ENCODE measurements around the gene GNL1. TPM values are rescaled to one million over a fixed set of nuclear protein-coding genes. Genes with fewer than 3 reads are reported as not detected.
A peak's percentile ranks its signal among the peaks of the same experiment; 100 is the strongest.

GNL1 gene
- total RNA-seq, 1 experiment from 2014 or later: 49.5 TPM

DNA sequence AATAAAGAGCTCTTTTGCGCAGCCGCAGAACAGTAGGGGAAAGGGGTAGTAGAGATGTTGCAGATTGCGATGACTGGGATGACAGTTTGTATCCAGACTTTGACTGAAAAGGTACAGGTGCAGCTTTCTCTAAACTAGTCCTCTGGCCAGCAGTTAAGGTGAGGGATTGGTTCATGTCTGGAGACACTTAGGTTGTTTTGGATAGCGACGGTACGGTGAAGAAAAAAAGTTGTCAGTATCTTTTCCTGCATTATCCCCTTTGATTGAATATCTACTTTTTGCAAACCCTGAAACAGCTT is 1.3 kb upstream of the GNL1 start:
- Histone ChIP-seq H3K9me3 (replicated peaks) (no peaks in the 10 kb centered on the region), H3K4me1 (replicated peaks) (peaks cover 17% of the 10 kb centered on the region), H3K27ac (peak overlapping the region; percentile 89), H3K36me3 (peaks cover 62% of the 10 kb centered on the region), H3K27me3 (replicated peaks) (no peaks in the 10 kb centered on the region), H3K4me3 (peak overlapping the region; percentile 81)
- DNase-seq (ENCODE audit: low read depth in 1 of 2, low spot score in 2 of 2): no peak

DNA sequence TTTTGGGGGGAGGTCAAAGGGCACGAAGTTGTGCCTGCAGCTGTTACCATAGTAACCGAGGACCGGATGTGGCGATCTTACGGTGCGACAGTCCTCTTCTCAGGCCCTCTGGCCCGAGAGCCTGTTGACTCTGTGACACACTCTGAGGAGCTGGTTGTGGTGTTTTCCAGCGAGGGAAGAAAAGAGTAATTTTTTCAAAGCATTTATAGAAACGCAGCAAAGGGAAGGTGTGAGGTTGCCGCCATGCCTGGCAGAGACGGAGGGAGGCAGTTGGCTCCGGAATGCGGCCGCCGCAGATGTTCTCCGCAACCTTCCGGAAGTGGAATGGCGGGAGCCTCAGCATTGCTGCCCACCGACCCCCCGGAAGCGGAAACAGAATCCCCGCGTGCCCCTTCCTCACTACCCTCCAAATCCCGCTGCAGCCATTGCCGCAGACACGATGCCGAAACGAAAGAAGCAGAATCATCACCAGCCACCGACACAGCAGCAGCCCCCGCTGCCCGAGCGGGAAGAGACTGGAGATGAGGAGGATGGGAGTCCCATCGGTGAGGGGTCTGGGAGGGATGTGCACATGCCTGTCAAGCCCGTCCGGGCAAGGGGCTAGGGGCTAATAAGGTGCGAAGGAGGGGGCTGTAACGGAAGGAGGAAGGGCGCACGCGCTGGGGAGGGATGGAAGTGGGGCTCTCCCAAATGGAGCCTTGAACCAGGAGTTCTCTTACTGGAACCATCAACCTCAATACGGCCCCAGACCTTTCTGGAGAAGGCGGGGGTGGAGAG is 805 bp upstream of the GNL1 start, which contains the start of gene PRR3:
Gene PRR3 (plus strand): TSS at position 390 of the 777 bp plus-strand sequence. CDS start 50 bp downstream, at position 440.
- Histone ChIP-seq H3K27ac (peak within 1 kb of the TSS; percentile 89), H3K9me3 (replicated peaks) (no peaks in the 10 kb centered on the region), H3K36me3 (peaks cover 62% of the 10 kb centered on the region), H3K4me3 (peak within 1 kb of the TSS; percentile 81), H3K4me1 (replicated peaks) (peaks cover 17% of the 10 kb centered on the region), H3K27me3 (replicated peaks) (no peaks in the 10 kb centered on the region)
- peak; percentile 89 to 96 for DNase-seq (ENCODE audit: low read depth in 1 of 2, low spot score in 2 of 2)

DNA sequence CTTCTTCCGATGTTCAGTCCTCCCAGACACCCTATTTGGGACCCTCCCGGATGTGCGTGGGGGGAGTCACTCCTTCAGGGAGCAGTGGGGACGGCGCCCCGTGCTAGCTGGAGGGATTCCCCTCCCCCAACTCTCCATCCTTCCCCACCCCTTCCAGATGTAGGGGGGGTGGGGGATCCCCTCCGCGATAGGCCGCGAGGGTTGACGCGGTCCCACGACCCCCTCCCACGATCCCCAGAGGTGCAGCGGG is 548 bp downstream of the GNL1 start:
- Histone ChIP-seq H3K9me3 (replicated peaks) (no peaks in the 10 kb centered on the region), H3K27me3 (replicated peaks) (no peaks in the 10 kb centered on the region), H3K36me3 (peaks cover 63% of the 10 kb centered on the region), H3K4me3 (peak overlapping the region; percentile 81), H3K4me1 (replicated peaks) (peaks cover 17% of the 10 kb centered on the region), H3K27ac (peak overlapping the region; percentile 89)
- no peak for DNase-seq (ENCODE audit: low read depth in 1 of 2, low spot score in 2 of 2)

DNA sequence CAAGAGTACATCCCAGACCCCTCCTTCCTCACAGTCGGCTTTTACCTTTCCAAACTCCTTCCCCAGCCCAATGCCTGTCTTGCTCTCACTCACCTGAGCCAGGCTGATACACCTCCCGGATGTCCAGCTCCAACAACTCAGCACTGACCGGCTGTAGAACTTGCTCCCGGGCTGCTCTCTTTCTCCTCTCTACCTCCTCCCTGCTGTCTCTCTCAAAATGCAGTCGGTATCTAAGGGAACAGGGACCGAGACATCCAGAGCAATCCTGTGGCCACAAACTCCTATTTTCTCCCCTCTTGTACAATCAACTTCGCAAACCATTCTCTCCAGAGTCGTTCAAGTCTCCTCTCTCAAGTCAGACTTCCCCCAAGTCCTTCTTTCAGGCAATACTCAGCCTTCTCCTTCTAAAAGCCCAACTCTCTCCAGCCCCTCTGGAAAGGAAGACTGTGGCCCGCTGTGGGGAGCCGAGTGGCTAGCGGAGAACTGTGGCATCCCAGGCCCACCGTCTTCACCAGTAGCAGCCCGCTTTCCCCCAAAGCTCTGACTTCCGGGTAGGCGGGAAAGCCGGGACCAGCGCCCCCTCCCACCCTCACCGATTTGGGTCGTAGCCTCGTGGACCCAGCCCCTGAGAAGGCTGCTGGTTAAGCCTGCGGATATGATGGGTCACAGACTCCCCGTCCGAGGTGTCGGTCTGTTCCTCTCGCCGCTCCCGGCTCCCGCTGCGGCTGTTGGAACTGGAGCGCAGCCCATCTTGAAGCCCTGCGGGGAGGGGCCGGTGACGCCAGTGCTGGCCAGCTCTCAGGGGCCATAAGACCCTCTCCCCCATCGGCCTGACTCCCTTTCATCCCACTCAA is 1.1 kb downstream of the GNL1 start:
- Histone ChIP-seq H3K4me1 (replicated peaks) (peaks cover 17% of the 10 kb centered on the region), H3K27me3 (replicated peaks) (no peaks in the 10 kb centered on the region), H3K9me3 (replicated peaks) (no peaks in the 10 kb centered on the region), H3K36me3 (peaks cover 69% of the 10 kb centered on the region), H3K4me3 (peak overlapping the region; percentile 81), H3K27ac (peak overlapping the region; percentile 89)
- peak in 1 of 2 experiments; percentile 70 for DNase-seq (ENCODE audit: low read depth in 1 of 2, low spot score in 2 of 2)

DNA sequence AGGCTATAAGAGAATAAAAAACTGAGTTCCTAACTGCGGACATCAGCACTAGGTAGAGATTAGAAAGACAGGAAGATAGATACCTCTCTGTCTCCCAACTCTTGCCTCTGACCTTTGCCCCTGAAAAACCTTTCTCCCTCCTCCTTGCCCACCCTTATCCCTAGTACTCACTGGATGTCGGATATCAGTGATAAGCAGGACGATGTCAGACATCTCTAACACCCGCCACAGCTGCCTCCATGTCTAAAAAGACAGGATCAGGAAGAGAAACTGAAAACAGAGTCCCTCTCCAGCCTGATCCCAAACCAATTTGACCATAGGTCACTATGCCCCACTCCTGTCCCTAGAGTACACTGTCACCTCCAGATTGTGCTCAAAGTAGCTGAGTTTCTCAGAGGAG is 1.9 kb downstream of the GNL1 start:
- no peak overlapping the region for H3K4me3 ChIP-seq
- H3K27me3 ChIP-seq (replicated peaks): no peaks in the 10 kb centered on the region
- no peak for DNase-seq (ENCODE audit: low read depth in 1 of 2, low spot score in 2 of 2)
- H3K4me1 ChIP-seq (replicated peaks): peaks cover 17% of the 10 kb centered on the region
- H3K27ac ChIP-seq: no peak overlapping the region
- H3K36me3 ChIP-seq: peaks cover 69% of the 10 kb centered on the region
- H3K9me3 ChIP-seq (replicated peaks): no peaks in the 10 kb centered on the region

DNA sequence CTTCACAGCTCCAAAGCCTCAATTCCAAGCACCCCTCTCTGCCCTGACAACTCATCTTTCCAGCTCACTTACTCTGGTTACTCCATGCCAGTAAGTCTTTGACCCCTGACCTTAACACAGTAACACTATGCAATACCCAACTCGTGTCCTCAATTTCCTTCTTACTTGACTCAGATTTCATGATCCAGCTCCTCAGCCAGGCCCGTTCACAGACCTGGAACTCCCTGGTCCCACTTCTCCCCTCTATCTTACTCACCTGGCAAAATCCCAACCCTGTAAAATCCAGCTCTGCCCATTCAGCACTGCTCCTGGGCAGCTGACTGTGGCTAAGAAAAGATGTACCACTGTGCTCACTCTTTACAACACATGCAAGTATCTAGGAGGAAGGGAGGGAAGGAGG is 7.9 kb downstream of the GNL1 start:
- Histone ChIP-seq H3K27me3 (replicated peaks) (no peaks in the 10 kb centered on the region), H3K4me3 (no peak overlapping the region), H3K27ac (no peak overlapping the region), H3K36me3 (peaks cover 77% of the 10 kb centered on the region), H3K9me3 (replicated peaks) (no peaks in the 10 kb centered on the region), H3K4me1 (replicated peaks) (no peaks in the 10 kb centered on the region)
- no peak for DNase-seq (ENCODE audit: low read depth in 1 of 2, low spot score in 2 of 2)

DNA sequence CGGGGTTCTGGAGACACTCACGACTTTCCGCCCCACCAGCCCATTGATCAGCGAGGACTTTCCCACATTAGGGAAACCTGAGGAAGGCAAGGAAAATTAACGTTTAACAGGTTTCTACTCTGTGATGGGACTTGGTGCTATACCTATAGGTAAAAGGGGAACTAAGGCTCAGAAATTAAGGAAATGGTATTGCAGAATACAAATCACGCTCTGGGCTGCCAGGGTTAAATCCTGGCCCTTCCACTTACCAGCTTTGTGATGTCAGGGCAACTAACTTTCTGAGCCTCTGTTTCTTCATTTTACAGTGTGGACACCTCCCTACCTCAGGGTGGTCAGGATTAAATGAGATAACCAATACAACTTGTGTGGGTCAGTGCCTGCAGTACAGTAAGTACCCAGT is 8.8 kb downstream of the GNL1 start:
- peaks cover 68% of the 10 kb centered on the region for H3K36me3 ChIP-seq
- no peak overlapping the region for H3K27ac ChIP-seq
- no peaks in the 10 kb centered on the region for H3K27me3 ChIP-seq (replicated peaks)
- no peaks in the 10 kb centered on the region for H3K9me3 ChIP-seq (replicated peaks)
- DNase-seq (ENCODE audit: low read depth in 1 of 2, low spot score in 2 of 2): no peak
- H3K4me3 ChIP-seq: no peak overlapping the region
- no peaks in the 10 kb centered on the region for H3K4me1 ChIP-seq (replicated peaks)

DNA sequence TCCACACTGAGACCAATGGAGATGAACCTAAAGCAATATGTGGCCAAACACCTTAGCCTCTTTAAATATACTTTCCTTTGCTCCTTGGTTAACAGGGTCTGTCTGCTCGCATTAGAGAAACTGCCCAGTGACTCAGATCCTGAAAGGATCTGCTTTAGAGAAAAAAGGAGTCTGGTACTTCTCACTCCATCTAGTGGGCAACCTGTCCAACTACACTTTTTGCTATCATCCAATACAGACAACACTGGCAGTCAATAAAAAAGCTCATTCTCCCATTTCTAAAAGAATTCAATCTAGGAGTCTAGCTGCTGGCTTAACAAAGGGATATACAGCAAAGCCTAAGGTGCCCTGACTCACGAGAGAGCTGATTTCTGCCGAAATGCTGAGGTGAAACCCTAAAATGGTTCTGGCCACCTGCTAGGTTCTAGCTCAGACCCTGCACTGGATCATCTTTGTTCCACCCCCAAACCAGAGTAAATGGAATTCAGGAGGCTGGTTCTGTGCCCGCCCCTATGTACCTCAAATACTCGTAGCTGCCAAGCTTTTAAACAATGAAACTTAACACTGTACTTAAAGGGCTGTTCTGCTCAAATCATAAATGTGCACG is 11.5 kb downstream of the GNL1 start:
- Histone ChIP-seq H3K4me3 (no peak overlapping the region), H3K27me3 (replicated peaks) (no peaks in the 10 kb centered on the region), H3K36me3 (peaks cover 41% of the 10 kb centered on the region), H3K9me3 (replicated peaks) (no peaks in the 10 kb centered on the region), H3K4me1 (replicated peaks) (no peaks in the 10 kb centered on the region), H3K27ac (no peak overlapping the region)
- peak in 1 of 2 experiments; percentile 55 for DNase-seq (ENCODE audit: low read depth in 1 of 2, low spot score in 2 of 2)

DNA sequence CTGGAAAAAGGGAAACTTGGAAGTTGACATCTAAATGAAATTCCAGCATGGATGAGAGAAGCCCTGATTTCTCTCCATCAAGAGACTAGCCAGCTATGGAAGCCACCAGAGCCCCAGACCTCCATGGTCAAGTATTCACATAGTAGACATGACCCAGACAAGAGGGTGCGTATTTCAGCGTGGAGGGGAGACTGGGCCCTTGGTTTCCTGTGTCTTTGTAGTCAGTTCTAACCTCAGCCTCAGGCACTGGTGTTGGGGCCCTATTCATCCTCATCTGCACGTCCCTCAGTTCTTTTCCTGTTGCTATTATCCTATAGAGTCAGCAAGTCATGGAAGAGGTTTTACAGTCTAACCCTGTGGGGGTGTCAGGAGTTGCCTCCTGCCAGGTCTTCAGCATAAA is 12.5 kb downstream of the GNL1 start:
- DNase-seq (ENCODE audit: low read depth in 1 of 2, low spot score in 2 of 2): no peak
- H3K27me3 ChIP-seq (replicated peaks): no peaks in the 10 kb centered on the region
- H3K9me3 ChIP-seq (replicated peaks): no peaks in the 10 kb centered on the region
- no peak overlapping the region for H3K4me3 ChIP-seq
- peaks cover 35% of the 10 kb centered on the region for H3K36me3 ChIP-seq
- H3K27ac ChIP-seq: no peak overlapping the region
- no peaks in the 10 kb centered on the region for H3K4me1 ChIP-seq (replicated peaks)

DNA sequence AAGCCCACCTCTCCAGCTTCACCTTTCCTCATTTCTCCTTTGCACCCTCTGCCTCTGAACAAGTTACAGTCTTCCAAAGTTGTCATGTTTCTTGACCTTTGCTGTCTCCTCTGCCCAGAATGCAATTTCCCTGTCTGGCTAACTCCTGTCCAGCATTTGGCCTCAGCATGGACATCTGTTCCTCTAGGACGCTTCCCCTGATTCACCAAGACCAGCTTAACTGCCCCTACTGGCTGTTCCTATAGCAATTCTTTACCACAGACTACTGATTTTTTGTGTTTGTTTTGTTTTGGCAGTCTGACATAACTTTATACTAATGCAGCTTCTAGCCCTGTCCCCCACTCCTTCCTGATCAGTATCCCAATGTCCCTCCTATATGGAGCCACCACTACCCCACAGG is 13.4 kb downstream of the GNL1 start:
- H3K27me3 ChIP-seq (replicated peaks): no peaks in the 10 kb centered on the region
- no peaks in the 10 kb centered on the region for H3K4me1 ChIP-seq (replicated peaks)
- H3K36me3 ChIP-seq: peaks cover 26% of the 10 kb centered on the region
- H3K9me3 ChIP-seq (replicated peaks): no peaks in the 10 kb centered on the region
- DNase-seq (ENCODE audit: low read depth in 1 of 2, low spot score in 2 of 2): no peak
- no peak overlapping the region for H3K27ac ChIP-seq
- H3K4me3 ChIP-seq: no peak overlapping the region

DNA sequence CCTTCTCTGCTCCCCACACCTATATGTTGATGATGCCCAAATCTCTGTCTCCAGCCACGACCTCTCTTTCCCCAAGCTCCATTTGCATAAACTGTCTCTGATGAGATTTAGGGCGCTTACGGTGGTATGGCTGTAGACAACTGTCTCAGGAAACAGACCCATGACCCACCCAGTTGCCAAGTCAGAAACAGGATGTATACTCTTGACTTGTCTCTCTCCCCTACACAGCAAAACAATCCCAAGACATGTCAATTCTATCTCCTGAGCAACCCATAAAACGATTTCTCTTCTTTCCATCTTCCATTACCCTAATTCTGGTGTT is 13.9 kb downstream of the GNL1 start:
- no peaks in the 10 kb centered on the region for H3K9me3 ChIP-seq (replicated peaks)
- H3K4me3 ChIP-seq: no peak overlapping the region
- peaks cover 21% of the 10 kb centered on the region for H3K36me3 ChIP-seq
- no peaks in the 10 kb centered on the region for H3K4me1 ChIP-seq (replicated peaks)
- H3K27ac ChIP-seq: no peak overlapping the region
- DNase-seq (ENCODE audit: low read depth in 1 of 2, low spot score in 2 of 2): no peak
- H3K27me3 ChIP-seq (replicated peaks): no peaks in the 10 kb centered on the region

DNA sequence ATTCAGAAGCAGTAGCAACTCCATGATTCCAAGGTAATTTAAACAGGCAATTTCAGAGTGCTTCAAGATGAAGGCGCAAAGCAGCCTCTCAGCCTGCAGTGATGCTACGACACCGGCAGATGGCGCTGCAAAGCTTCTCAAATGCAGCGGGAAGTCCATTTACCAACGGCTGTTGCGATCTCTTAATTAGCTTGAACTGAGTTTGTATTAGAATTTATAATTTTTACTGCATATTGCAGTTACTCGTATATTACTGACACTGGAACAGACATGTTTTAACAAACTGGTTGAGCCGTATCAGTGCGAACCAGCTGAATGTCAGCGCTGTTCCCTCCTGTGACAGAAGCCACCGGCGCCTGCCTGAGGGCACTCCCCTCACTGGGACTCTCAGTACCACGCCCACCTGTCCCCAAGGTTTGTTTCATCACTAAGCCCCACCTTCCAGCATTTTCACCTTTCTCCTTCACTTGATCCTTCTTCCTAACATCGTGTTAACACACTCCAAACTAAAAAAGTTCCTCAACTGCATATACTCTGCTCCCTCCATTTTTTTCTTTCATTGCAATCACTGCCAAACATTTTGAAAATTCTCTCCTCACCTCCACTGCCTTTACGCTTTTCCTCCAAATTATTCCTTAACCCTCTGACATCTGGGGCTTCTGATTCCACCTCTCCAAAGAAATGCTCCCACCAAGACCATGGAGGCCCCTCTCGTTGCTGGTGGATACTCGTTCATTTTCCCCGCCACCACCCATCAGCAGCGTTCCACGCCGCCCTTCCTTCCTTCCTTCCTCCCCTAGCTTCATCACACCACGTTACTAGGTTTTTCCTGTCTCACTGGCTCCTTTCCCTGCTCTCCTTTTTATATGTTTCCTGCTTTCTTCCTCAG is 14.5 kb downstream of the GNL1 start:
- no peaks in the 10 kb centered on the region for H3K27me3 ChIP-seq (replicated peaks)
- no peaks in the 10 kb centered on the region for H3K4me1 ChIP-seq (replicated peaks)
- peak; percentile 59 to 77 for DNase-seq (ENCODE audit: low read depth in 1 of 2, low spot score in 2 of 2)
- no peaks in the 10 kb centered on the region for H3K9me3 ChIP-seq (replicated peaks)
- no peak overlapping the region for H3K27ac ChIP-seq
- H3K36me3 ChIP-seq: peaks cover 15% of the 10 kb centered on the region
- H3K4me3 ChIP-seq: peak overlapping the region; percentile 11; the same call in 1 of the 2 replicates

DNA sequence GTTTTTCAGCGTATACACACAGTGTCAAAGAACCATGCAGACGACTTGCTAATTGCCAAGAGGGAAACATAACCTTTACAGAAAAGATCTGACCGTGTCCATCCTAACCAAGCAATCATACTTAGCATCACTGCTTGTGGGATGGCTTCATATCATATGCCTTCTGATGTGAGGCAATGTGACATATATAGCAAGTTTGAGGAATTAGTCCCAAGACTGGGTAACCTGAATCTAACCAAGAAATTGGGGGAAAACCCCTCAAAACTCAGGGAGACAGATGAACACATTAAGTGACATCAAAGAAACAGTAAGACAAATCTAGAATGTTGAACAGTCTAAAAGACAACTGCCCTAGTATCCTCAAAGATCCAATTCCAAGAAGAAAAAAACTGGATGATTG is 18.4 kb downstream of the GNL1 start:
- Histone ChIP-seq H3K4me1 (replicated peaks) (no peaks in the 10 kb centered on the region), H3K36me3 (no peaks in the 10 kb centered on the region), H3K27me3 (replicated peaks) (no peaks in the 10 kb centered on the region), H3K9me3 (replicated peaks) (no peaks in the 10 kb centered on the region), H3K4me3 (no peak overlapping the region), H3K27ac (no peak overlapping the region)
- DNase-seq (ENCODE audit: low read depth in 1 of 2, low spot score in 2 of 2): no peak

All from SJSA1 (cell line).